ENCODE measurements around the gene CEMIP2. TPM values are rescaled to one million over a fixed set of nuclear protein-coding genes. Genes with fewer than 3 reads are reported as not detected.

Gene CEMIP2
- total and polyA plus RNA-seq, 10 of the 15 experiments (the other 5 are each of a cell fraction or from before 2014, with no cell fraction given), result 0.50 to 19.2 (median 1.2) TPM

- no peak for TF ChIP-seq ZBTB40 (IDR thresholded peaks at IDR 0.05; ENCODE audit: borderline replicate concordance)
- TF ChIP-seq CREB1 (IDR thresholded peaks at IDR 0.05; ENCODE audit: low read depth), result 0 out of 2 replicates have a peak, but pooled peaks have one; percentile 25
- 0 out of 2 replicates have a peak, but pooled peaks have one; percentile 50 for TF ChIP-seq LARP7 (IDR thresholded peaks at IDR 0.05)
- TF ChIP-seq, protein P1, sequence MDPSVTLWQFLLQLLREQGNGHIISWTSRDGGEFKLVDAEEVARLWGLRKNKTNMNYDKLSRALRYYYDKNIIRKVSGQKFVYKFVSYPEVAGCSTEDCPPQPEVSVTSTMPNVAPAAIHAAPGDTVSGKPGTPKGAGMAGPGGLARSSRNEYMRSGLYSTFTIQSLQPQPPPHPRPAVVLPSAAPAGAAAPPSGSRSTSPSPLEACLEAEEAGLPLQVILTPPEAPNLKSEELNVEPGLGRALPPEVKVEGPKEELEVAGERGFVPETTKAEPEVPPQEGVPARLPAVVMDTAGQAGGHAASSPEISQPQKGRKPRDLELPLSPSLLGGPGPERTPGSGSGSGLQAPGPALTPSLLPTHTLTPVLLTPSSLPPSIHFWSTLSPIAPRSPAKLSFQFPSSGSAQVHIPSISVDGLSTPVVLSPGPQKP (IDR thresholded peaks at IDR 0.05; ENCODE audit: low read depth, low read length), result no peak
- TF ChIP-seq RFX5 (IDR thresholded peaks at IDR 0.05; ENCODE audit: low read depth, low read length), result no peak
- TF ChIP-seq DPF2 (IDR thresholded peaks at IDR 0.05), result peak; percentile 33; the same call in 1 of the 2 replicates
- TF ChIP-seq HCFC1 (IDR thresholded peaks at IDR 0.05; ENCODE audit: low read length), result no peak
- 0 out of 2 replicates have a peak, but pooled peaks have one; percentile 22 for TF ChIP-seq BACH1 (IDR thresholded peaks at IDR 0.05; ENCODE audit: borderline replicate concordance)
- TF ChIP-seq BCL3 (IDR thresholded peaks at IDR 0.05; ENCODE audit: borderline replicate concordance, insufficient read depth, low read depth, low read length, poor library complexity, severe bottlenecking), result no peak
- TF ChIP-seq, protein P2, sequence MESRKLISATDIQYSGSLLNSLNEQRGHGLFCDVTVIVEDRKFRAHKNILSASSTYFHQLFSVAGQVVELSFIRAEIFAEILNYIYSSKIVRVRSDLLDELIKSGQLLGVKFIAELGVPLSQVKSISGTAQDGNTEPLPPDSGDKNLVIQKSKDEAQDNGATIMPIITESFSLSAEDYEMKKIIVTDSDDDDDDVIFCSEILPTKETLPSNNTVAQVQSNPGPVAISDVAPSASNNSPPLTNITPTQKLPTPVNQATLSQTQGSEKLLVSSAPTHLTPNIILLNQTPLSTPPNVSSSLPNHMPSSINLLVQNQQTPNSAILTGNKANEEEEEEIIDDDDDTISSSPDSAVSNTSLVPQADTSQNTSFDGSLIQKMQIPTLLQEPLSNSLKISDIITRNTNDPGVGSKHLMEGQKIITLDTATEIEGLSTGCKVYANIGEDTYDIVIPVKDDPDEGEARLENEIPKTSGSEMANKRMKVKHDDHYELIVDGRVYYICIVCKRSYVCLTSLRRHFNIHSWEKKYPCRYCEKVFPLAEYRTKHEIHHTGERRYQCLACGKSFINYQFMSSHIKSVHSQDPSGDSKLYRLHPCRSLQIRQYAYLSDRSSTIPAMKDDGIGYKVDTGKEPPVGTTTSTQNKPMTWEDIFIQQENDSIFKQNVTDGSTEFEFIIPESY (IDR thresholded peaks at IDR 0.05), result no peak
- TF ChIP-seq TCF7 (IDR thresholded peaks at IDR 0.05; ENCODE audit: borderline replicate concordance), result no peak
- TF ChIP-seq TCF12 (IDR thresholded peaks at IDR 0.05; ENCODE audit: low read depth, low read length), result peak; percentile 21; the same call in 1 of the 2 replicates
- no peak for TF ChIP-seq CHD1 (IDR thresholded peaks at IDR 0.05; ENCODE audit: low read depth, low read length)
- TF ChIP-seq HDAC2 (IDR thresholded peaks at IDR 0.05), result no peak
- TF ChIP-seq POLR2A (IDR thresholded peaks at IDR 0.05; ENCODE audit: low read depth, low read length), result peak; percentile 74
- TF ChIP-seq ZNF687 (IDR thresholded peaks at IDR 0.05), result no peak
- peak; percentile 47; the same call in 1 of the 2 replicates for TF ChIP-seq POLR2AphosphoS5 (IDR thresholded peaks at IDR 0.05; ENCODE audit: low read length)
- no peak for TF ChIP-seq PAX5 (IDR thresholded peaks at IDR 0.05; ENCODE audit: borderline replicate concordance, low read depth, low read length)
These were observed at the start of gene CEMIP2 (continued) for GRCh38 chr9:71768388-71769174.

Data from GM12878 (cell line).